ENCODE data around the gene PRKCZ. TPM values are rescaled to one million over a fixed set of nuclear protein-coding genes. Genes with fewer than 3 reads are reported as not detected.
"Not testable (repeated sequence)": the region's sequence is repeated elsewhere in the genome, so short reads cannot be mapped to it uniquely, and the experiment has no call there.

PRKCZ gene
- polyA plus RNA-seq, 3 donors: 29.5 to 36.9 (median 34.5) TPM

- DNase-seq (ENCODE audit: extremely low read depth in 1 of 11, low read depth in 9 of 11, low spot score in 4 of 11): no peak
These were observed 53.8 kb downstream of the PRKCZ start for GRCh38 chr1:2103901-2104590.

DNA sequence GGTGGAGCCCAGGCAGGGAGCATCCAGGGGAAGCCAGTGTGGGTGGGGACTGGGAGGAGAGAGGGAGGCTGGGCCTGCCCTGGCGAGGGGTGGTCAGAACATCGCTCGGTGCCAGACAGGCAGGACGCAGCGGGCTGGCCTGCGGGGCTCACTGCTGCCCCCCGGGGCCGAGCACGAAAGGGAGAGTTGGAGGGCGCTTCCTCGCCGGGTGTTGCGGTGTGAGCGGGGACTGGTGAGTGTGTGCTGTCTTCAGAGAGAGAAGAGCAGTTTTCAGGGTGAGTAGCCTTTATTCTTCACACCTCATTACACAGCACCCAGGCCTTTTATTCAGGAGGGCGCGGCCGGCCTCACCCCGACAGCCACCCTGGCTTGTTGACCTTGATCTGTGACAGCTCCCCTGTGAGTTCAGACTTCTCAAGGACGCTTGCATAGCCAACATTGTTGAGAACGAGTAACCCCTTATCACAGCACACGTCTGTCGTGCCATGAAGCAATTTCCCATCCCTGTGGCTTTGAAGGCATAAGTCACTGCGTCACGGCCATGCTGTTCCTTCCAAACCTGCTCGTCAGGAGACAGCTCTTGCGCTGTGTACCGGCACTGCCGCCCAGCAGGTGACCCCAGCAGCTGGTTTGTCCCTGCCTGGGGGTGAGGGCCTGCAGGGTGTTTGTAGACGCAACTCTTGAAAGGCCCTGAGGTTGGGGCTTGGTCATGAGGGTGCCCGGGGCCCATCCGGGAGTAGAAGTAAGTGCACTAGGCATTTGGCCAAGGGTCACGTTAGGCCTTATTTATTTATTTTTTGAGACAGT is 54.6 kb downstream of the PRKCZ start:
- no peak for DNase-seq (ENCODE audit: extremely low read depth in 1 of 11, low read depth in 9 of 11, low spot score in 4 of 11)

GRCh38 chr1:2105781-2106524 is 55.7 kb downstream of the PRKCZ start:
- DNase-seq (ENCODE audit: extremely low read depth in 1 of 11, low read depth in 9 of 11, low spot score in 4 of 11): no peak

DNA sequence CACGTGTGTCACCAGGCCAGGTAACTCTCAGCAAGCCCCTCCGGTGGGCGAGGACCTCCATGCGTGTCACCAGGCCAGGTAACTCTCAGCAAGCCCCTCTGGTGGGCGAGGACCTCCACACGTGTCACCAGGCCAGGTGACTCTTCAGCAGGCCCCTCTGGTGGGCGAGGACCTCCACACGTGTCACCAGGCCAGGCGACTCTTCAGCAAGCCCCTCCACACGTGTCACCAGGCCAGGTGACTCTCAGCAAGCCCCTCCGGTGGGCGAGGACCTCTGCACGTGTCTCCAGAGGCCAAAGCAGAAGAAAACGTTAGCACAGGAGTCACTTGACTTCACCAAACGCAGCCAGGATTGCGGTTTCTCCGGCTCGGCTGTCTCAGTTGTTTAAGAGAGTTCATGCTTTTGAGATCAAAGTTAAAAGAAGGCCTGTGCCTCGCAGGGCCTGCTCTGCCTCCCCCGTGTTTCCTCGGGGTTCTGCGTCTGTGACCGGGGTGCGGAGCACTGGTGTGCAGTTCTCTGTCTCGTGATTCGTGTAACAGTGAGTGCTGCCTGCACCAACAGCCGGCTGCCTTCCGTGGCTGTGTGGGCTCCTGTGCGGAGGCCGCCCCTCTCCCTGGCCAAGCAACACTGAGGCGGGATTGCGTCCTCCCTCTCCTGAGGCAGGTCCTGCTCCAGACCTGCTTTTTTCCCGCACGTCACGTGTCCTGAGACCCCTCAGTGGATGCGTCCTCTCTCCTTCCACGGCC is 56.6 kb downstream of the PRKCZ start:
- no peak for DNase-seq (ENCODE audit: extremely low read depth in 1 of 11, low read depth in 9 of 11, low spot score in 4 of 11)

GRCh38 chr1:2107586-2108212 is 57.5 kb downstream of the PRKCZ start:
- DNase-seq (ENCODE audit: extremely low read depth in 1 of 11, low read depth in 9 of 11, low spot score in 4 of 11): no peak

GRCh38 chr1:2108213-2108876 is 58.1 kb downstream of the PRKCZ start:
- no peak for DNase-seq (ENCODE audit: extremely low read depth in 1 of 11, low read depth in 9 of 11, low spot score in 4 of 11)

GRCh38 chr1:2108877-2109580 is 58.8 kb downstream of the PRKCZ start:
- no peak for DNase-seq (ENCODE audit: extremely low read depth in 1 of 11, low read depth in 9 of 11, low spot score in 4 of 11)

DNA sequence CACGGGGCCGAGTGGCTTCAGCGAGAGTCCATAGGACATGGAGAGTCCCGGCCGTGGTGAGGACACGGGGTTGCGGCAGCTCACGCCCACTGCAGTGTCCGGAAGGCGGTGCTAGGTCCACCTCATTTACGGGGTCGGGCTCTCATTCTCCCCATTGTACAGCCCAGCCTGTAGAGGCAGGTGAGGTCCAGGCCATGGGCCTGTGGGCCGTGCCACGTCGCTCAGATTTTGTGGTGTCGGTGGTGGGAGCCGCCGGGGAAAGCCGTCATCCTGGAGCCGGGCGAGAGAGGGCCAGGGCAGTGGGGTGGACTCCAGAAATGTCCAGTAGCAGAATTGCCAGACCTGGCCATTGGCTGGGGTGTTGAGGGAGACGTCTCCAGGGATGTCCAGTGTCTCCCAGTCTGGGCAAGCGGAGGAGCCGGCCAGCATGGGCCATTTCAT is 59.4 kb downstream of the PRKCZ start:
- no peak for DNase-seq (ENCODE audit: extremely low read depth in 1 of 11, low read depth in 9 of 11, low spot score in 4 of 11)

- DNase-seq (ENCODE audit: extremely low read depth in 1 of 11, low read depth in 9 of 11, low spot score in 4 of 11): no peak
These were observed 60.1 kb downstream of the PRKCZ start for GRCh38 chr1:2110191-2110737.

- no peak for DNase-seq (ENCODE audit: extremely low read depth in 1 of 11, low read depth in 9 of 11, low spot score in 4 of 11)
These were observed 60.8 kb downstream of the PRKCZ start for GRCh38 chr1:2110738-2111673.

DNA sequence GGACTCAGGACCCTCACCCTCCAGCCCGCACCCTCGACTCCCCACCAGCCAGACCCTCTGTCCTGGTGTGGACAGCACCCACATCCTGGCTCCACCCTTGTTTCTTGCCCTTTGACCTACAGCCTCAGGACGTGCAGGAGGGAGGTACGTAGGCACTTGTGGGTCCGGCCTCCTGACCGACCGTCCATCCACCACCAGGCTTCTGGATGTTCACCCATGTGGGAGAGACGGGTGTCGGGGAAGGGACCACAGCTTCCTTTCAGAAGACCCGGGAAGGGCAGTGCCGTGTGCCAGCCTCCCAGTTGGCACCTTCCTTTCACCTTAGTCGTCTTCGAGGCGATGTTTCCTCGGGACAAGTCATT is 61.4 kb downstream of the PRKCZ start:
- no peak for DNase-seq (ENCODE audit: extremely low read depth in 1 of 11, low read depth in 9 of 11, low spot score in 4 of 11)

- no peak for DNase-seq (ENCODE audit: extremely low read depth in 1 of 11, low read depth in 9 of 11, low spot score in 4 of 11)
These were observed 62.1 kb downstream of the PRKCZ start for GRCh38 chr1:2112280-2112701.

DNA sequence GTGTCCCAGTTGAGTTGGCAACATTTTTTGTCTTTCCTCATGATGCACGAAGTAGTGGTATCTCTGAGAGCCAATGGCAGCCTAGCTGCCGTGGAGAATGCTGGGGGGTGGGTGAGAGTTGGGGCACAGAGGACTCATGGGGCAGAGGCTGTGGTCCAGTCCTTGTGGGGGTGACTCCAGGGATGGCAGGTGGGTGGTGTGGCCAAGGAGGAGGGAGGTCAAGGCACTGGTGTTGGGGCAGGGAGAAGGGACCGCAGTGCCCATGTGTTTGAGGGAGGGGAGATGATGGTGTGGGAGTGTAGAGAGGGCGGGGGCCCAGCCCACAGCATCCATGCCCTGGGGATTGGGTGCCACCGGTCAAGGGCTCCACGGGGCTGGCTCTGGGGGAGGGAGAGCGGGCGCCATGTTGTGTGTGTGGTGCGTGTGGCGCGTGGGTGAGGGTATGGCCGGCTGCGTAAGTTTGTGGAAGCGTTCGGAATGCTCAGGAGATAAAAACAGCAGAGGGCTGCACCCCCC is 63.5 kb downstream of the PRKCZ start:
- DNase-seq (ENCODE audit: extremely low read depth in 1 of 11, low read depth in 9 of 11, low spot score in 4 of 11): no peak

- not testable (repeated sequence) for DNase-seq (ENCODE audit: extremely low read depth in 1 of 11, low read depth in 9 of 11, low spot score in 4 of 11)
These were observed 64.4 kb downstream of the PRKCZ start for GRCh38 chr1:2114635-2115007.

- no peak for DNase-seq (ENCODE audit: extremely low read depth in 1 of 11, low read depth in 9 of 11, low spot score in 4 of 11)
These were observed 64.9 kb downstream of the PRKCZ start for GRCh38 chr1:2115008-2115641.
